HepG2 (cell line): ENCODE measurements around the gene FOXK2. TPM values are rescaled to one million over a fixed set of nuclear protein-coding genes. Genes with fewer than 3 reads are reported as not detected.

Source experiments
- ATAC-seq: fragments of 200-7000 bp; cut with Tn5 transposase; 3 replicates; pipeline ENCODE4 v1.9.1; 2020; ENCODE audit warnings: mild to moderate bottlenecking, moderate library complexity
- BruUV-seq: library from RNA; stranded (reverse); fragments of 400-500 nt; replicated peaks from 2 replicates; lab custom pipeline; 2021; lab: Mats Ljungman, UMichigan
- CTCF ChIA-PET: fragments of 300-600 bp; formaldehyde crosslinking; extraction: SDS; loops from one replicate; lab custom pipeline; 2021; ENCODE audit warnings: low total read pairs, inconsistent platforms, low intra/inter-chr PET ratio; lab: Yijun Ruan, JAX
- POLR2A ChIA-PET: fragments of 350-600 bp; sonication (Branson Sonifier 250); formaldehyde crosslinking; loops from one replicate; lab custom pipeline; 2020; ENCODE audit warnings: antibody characterized with exemption, inconsistent platforms; lab: Yijun Ruan, JAX
- DNase-seq: peaks from one replicate; pipeline ENCODE4 v3.0.0-alpha.2; 2015; ENCODE audit warnings: low spot score
- FAIRE-seq: peaks from 3 replicates; lab custom pipeline; 2011; peaks lifted over from hg19 to GRCh38; lab: Jason Lieb, UNC
- H2AFZ ChIP-seq: one replicate; pipeline ENCODE4 v1.6.1; 2011; ENCODE audit warnings: low read length, inconsistent platforms
- H3K27ac ChIP-seq: fragments of 300-600 bp; 3 replicates; pipeline ENCODE4 v1.8.0; 2011; ENCODE audit warnings: mixed run types, mild to moderate bottlenecking, mixed read lengths, low read length, inconsistent platforms; ENCODE audit not compliant: insufficient read depth; ENCODE audit errors: extremely low read length
- H3K27me3 ChIP-seq, 2 experiments: fragments of 200-600 bp in 1 of 2; 2 replicates in 1 of 2; 3 replicates in 1 of 2; pipeline versions ENCODE4 v1.6.0 to v1.8.0; 2011; ENCODE audit warnings: low read length in 2 of 2, mild to moderate bottlenecking in 2 of 2, moderate library complexity in 2 of 2, inconsistent platforms in 1 of 2; ENCODE audit not compliant: insufficient read depth in 2 of 2, control insufficient read depth in 1 of 2
- H3K36me3 ChIP-seq, 2 experiments: fragments of 200-600 bp in 1 of 2; replicated peaks in 1 of 2; 2 replicates in 1 of 2; 3 replicates in 1 of 2; pipeline versions ENCODE4 v1.5.1 to v1.8.0; 2011; ENCODE audit warnings: low read length in 2 of 2, inconsistent platforms in 1 of 2; ENCODE audit not compliant: insufficient read depth in 2 of 2, control insufficient read depth in 1 of 2
- H3K4me1 ChIP-seq: 2 replicates; pipeline ENCODE4 v1.5.1; 2012; ENCODE audit warnings: low read length, inconsistent platforms; ENCODE audit not compliant: insufficient read depth
- H3K4me2 ChIP-seq: 2 replicates; pipeline ENCODE4 v1.6.0; 2011; ENCODE audit warnings: low read depth, low read length, inconsistent platforms
- H3K4me3 ChIP-seq, 3 experiments: fragments of 200-600 bp in 1 of 3; sonication (generic), shearing (Covaris generic) in 1 of 3; replicated peaks in 1 of 3; 2 replicates each; pipeline ENCODE4 v1.5.1; 2011 to 2016; ENCODE audit warnings: low read length in 3 of 3, inconsistent platforms in 2 of 3, low read depth in 2 of 3, mild to moderate bottlenecking in 2 of 3, control low read depth in 1 of 3, mixed read lengths in 1 of 3; ENCODE audit not compliant: insufficient read depth in 1 of 3
- H3K79me2 ChIP-seq: one replicate; pipeline ENCODE4 v1.6.1; 2011; ENCODE audit warnings: low read length, inconsistent platforms; ENCODE audit not compliant: insufficient read depth
- H3K9ac ChIP-seq: 2 replicates; pipeline ENCODE4 v1.6.0; 2011; ENCODE audit warnings: mild to moderate bottlenecking, low read depth, low read length, inconsistent platforms; ENCODE audit not compliant: insufficient read depth
- H3K9me3 ChIP-seq: 2 replicates; pipeline ENCODE4 v1.5.1; 2012; ENCODE audit warnings: mild to moderate bottlenecking, low read length
- H4K20me1 ChIP-seq: 2 replicates; pipeline ENCODE4 v1.6.0; 2011; ENCODE audit warnings: inconsistent platforms, mild to moderate bottlenecking, low read length, moderate library complexity; ENCODE audit not compliant: insufficient read depth
- CERS6 ChIP-seq: sonication (generic); formaldehyde crosslinking; IDR thresholded peaks from 2 replicates; pipeline ENCODE4 v1.5.0; 2020; ENCODE audit warnings: missing genetic modification reagents
- DR1 ChIP-seq: sonication (generic); formaldehyde crosslinking; IDR thresholded peaks from 2 replicates; pipeline ENCODE4 v1.8.0; 2021; ENCODE audit warnings: mild to moderate bottlenecking, missing genetic modification reagents, inconsistent platforms
- FOXA3 ChIP-seq: IDR thresholded peaks from 2 replicates; pipeline ENCODE4 v1.6.1; 2016; ENCODE audit warnings: missing genetic modification reagents, missing compliant biosample characterization
- MIXL1 ChIP-seq: IDR thresholded peaks from 2 replicates; pipeline ENCODE4 v1.6.1; 2016
- MTF2 ChIP-seq: sonication (generic); formaldehyde crosslinking; IDR thresholded peaks from 2 replicates; pipeline ENCODE4 v1.5.0; 2020; ENCODE audit warnings: missing genetic modification reagents, borderline replicate concordance
- NCOA1 ChIP-seq: sonication (generic); formaldehyde crosslinking; IDR thresholded peaks from 2 replicates; pipeline ENCODE4 v1.9.0; 2021; ENCODE audit warnings: missing genetic modification reagents
- PPARG ChIP-seq: conservative IDR thresholded peaks from 2 replicates; pipeline ENCODE4 v1.6.1; 2016; ENCODE audit warnings: missing biosample characterization, missing genetic modification reagents
- TBX2 ChIP-seq: sonication (generic); formaldehyde crosslinking; IDR thresholded peaks from 2 replicates; pipeline ENCODE4 v1.5.0; 2020; ENCODE audit warnings: missing genetic modification reagents, mild to moderate bottlenecking, borderline replicate concordance
- YY1 ChIP-seq: IDR thresholded peaks from 2 replicates; pipeline ENCODE4 v1.6.1; 2011; ENCODE audit warnings: low read length, low read depth, moderate library complexity, mild to moderate bottlenecking; ENCODE audit not compliant: insufficient read depth, insufficient replicate concordance
- ZBTB20 ChIP-seq: sonication (generic); formaldehyde crosslinking; IDR thresholded peaks from 2 replicates; pipeline ENCODE4 v1.8.1; 2023; ENCODE audit warnings: missing genetic modification reagents, low read depth, mild to moderate bottlenecking, borderline replicate concordance
- ZC3H13 ChIP-seq: sonication (generic); formaldehyde crosslinking; IDR thresholded peaks from 2 replicates; pipeline ENCODE4 v1.8.1; 2023; ENCODE audit warnings: mild to moderate bottlenecking, missing genetic modification reagents, moderate library complexity
- ZNF143 ChIP-seq: sonication (generic); formaldehyde crosslinking; IDR thresholded peaks from 2 replicates; pipeline ENCODE4 v1.4.0; 2020; ENCODE audit warnings: missing genetic modification reagents
- ZNF414 ChIP-seq: sonication (generic); formaldehyde crosslinking; IDR thresholded peaks from 2 replicates; pipeline ENCODE4 v1.5.0; 2020; ENCODE audit warnings: missing genetic modification reagents
- ZNF572 ChIP-seq: sonication (generic); formaldehyde crosslinking; IDR thresholded peaks from 2 replicates; pipeline ENCODE4 v1.5.1; 2020; ENCODE audit warnings: mild to moderate bottlenecking, missing genetic modification reagents
- ZNF768 ChIP-seq: sonication (generic); formaldehyde crosslinking; IDR thresholded peaks from 2 replicates; pipeline ENCODE4 v1.4.0; 2020; ENCODE audit warnings: missing genetic modification reagents
- ZNF770 ChIP-seq: sonication (generic); formaldehyde crosslinking; IDR thresholded peaks from 2 replicates; pipeline ENCODE4 v1.5.0; 2020; ENCODE audit warnings: mild to moderate bottlenecking, missing genetic modification reagents
- ZNF772 ChIP-seq: sonication (generic); formaldehyde crosslinking; IDR thresholded peaks from 2 replicates; pipeline ENCODE4 v1.5.0; 2020; ENCODE audit warnings: mild to moderate bottlenecking, missing genetic modification reagents
- WGBS: methylation state at CpG from one replicate; pipeline ENCODE4 v1.1.6; 2017; ENCODE audit warnings: low lambda C conversion rate; 5-methylcytosine and 5-hydroxymethylcytosine counted together
- in situ Hi-C: cut with HindIII; loops from 2 replicates; pipeline ENCODE4 v1.10.0; 2017; ENCODE audit warnings: low pct_unique_long_range_greater_than_20kb; ENCODE audit not compliant: extremely low pct_ligation_motif_present
- intact Hi-C: fragments of 100-400 bp; cut with micrococcal nuclease; formaldehyde crosslinking; loops from one replicate; pipeline ENCODE4 v1.10.0; 2022; ENCODE audit not compliant: unreplicated experiment
- polyA plus RNA-seq, 8 experiments: library from polyadenylated mRNA; depleted of rRNA in 3 of 8; stranded (reverse) in 7 of 8; unstranded in 1 of 8; fragments of >200 nt; fragmentation: Illumina TruSeq in 4 of 8; extraction: Trizol in 4 of 8; gene quantifications; 2 replicates each; pipeline versions ENCODE4 v1.2.1 to v1.2.3, GENCODE V29; 2011 to 2016; ENCODE audit warnings: low read depth in 4 of 8, missing spikeins in 1 of 8, mixed read lengths in 1 of 8; ENCODE audit not compliant: insufficient read depth in 1 of 8
- total RNA-seq, 5 experiments: library from RNA; depleted of rRNA; stranded (reverse); fragments of >200 nt; fragmentation: Illumina TruSeq; extraction: Trizol; gene quantifications; 2 replicates each; pipeline ENCODE4 v1.2.3, GENCODE V29; 2016; ENCODE audit warnings: low read depth in 1 of 5

Gene FOXK2
- total and polyA plus RNA-seq, 2 of the 13 experiments (the other 11 are each of a cell fraction or from before 2014, with no cell fraction given), result 67.1 to 67.2 TPM

- TF ChIP-seq ZNF770 (CRISPR knock-in tag) (peak; percentile 37; the same call in 1 of the 2 replicates), TBX2 (0 out of 2 replicates have a peak, but pooled peaks have one; percentile 7), MIXL1 (0 out of 2 replicates have a peak, but pooled peaks have one; percentile 27), DR1 (CRISPR knock-in tag) (no peak), ZC3H13 (no peak), YY1 (peak; percentile 42), ZBTB20 (CRISPR knock-in tag) (0 out of 2 replicates have a peak, but pooled peaks have one; percentile 33)
These were observed 32.4 kb downstream of the FOXK2 start (continued) for GRCh38 chr17:82551779-82552457.

GRCh38 chr17:82552580-82552979, 33.0 kb downstream of the FOXK2 start:
- Histone ChIP-seq H3K36me3 (peaks cover 0 to 9% of the 10 kb centered on the region in 2 experiments; a peak in 1 of 5 replicates), H3K27ac (peak overlapping the region; percentile 54), H3K4me2 (peak overlapping the region; percentile 51; the same call in 1 of the 2 replicates), H3K4me3 (no peak overlapping the region; a peak in 1 of 6 replicates), H3K9me3 (no peaks in the 10 kb centered on the region), H3K79me2 (peaks cover 87% of the 10 kb centered on the region), H2AFZ (no peak overlapping the region), H3K9ac (peak overlapping the region; percentile 24), H3K27me3 (no peaks in the 10 kb centered on the region), H3K4me1 (peaks cover 77% of the 10 kb centered on the region), H4K20me1 (peaks cover 84% of the 10 kb centered on the region)
- no peak for DNase-seq
- CTCF ChIA-PET, result interaction anchor here (0.6 to 1.6 kb wide), 2 partner anchors 58 to 70 kb away, joined by 3 to 15 read pairs; no protein-coding TSS in a partner anchor
- WGBS, result 93% methylated on average over 13 of the region's 13 CpGs
- ATAC-seq, result no peak; the same call in 2 of the 3 replicates
- in situ Hi-C loops, result loop anchor here (10.0 kb wide), 1 partner anchor 198 kb away; the partner anchor contains the start of gene TEX19
- intact Hi-C loops, result loop anchor here (2.0 to 5.0 kb wide), 3 partner anchors 35 to 200 kb away; partner anchors contain the start of gene FOXK2
- no peak for FAIRE-seq
- POLR2A ChIA-PET, result interaction anchor here (1.0 to 2.8 kb wide), 5 partner anchors 9 to 56 kb away, joined by 3 to 12 read pairs (median 6); partner anchors contain the start of gene FOXK2
- no TSS peak for BruUV-seq
- TF ChIP-seq ZNF768 (CRISPR knock-in tag), result 0 out of 2 replicates have a peak, but pooled peaks have one; percentile 10
- TF ChIP-seq CERS6, result no peak
- 0 out of 2 replicates have a peak, but pooled peaks have one; percentile 6 for TF ChIP-seq ZNF143 (CRISPR knock-in tag)
- TF ChIP-seq ZNF572 (CRISPR knock-in tag), result 0 out of 2 replicates have a peak, but pooled peaks have one; percentile 46
- no peak for TF ChIP-seq ZNF772 (CRISPR knock-in tag)
- TF ChIP-seq FOXA3, result 0 out of 2 replicates have a peak, but pooled peaks have one; percentile 3
- peak; percentile 66; the same call in 1 of the 2 replicates for TF ChIP-seq MTF2 (CRISPR knock-in tag)
- TF ChIP-seq PPARG (CRISPR knock-in tag), result no peak
- 0 out of 2 replicates have a peak, but pooled peaks have one; percentile 25 for TF ChIP-seq NCOA1 (CRISPR knock-in tag)
- TF ChIP-seq ZNF414 (CRISPR knock-in tag), result 0 out of 2 replicates have a peak, but pooled peaks have one; percentile 19
